SU-DHL-6 (cell line): ENCODE data around the gene KCNJ9.

Source experiments
- H2AFZ ChIP-seq: fragments of 200-600 bp; sonication (generic); 2 replicates; pipeline ENCODE4 v1.6.1; 2014; ENCODE audit warnings: low read depth, mild to moderate bottlenecking, moderate library complexity, mixed read lengths, antibody characterized with exemption, low read length; ENCODE audit not compliant: severe bottlenecking
- H3F3A ChIP-seq: fragments of 200-600 bp; shearing (Covaris generic); 2 replicates; pipeline ENCODE4 v1.6.0; 2016; ENCODE audit warnings: antibody characterized with exemption, mild to moderate bottlenecking; ENCODE audit not compliant: insufficient read depth
- H3K27ac ChIP-seq: fragments of 200-600 bp; sonication (generic); 2 replicates; pipeline ENCODE4 v1.5.1; 2016; ENCODE audit warnings: low read depth, mild to moderate bottlenecking, low read length, moderate library complexity, mixed read lengths
- H3K27me3 ChIP-seq: fragments of 200-600 bp; sonication (generic), shearing (Covaris generic); 2 replicates; pipeline ENCODE4 v1.6.0; 2014; ENCODE audit warnings: mild to moderate bottlenecking, low read length
- H3K36me3 ChIP-seq: fragments of 200-600 bp; sonication (generic); 2 replicates; pipeline ENCODE4 v1.6.1; 2014; ENCODE audit warnings: mild to moderate bottlenecking, low read length, mixed read lengths
- H3K4me2 ChIP-seq: fragments of 300-600, 200-600 bp; shearing (Covaris generic), sonication (generic); 2 replicates; pipeline ENCODE4 v1.6.0; 2014; ENCODE audit warnings: low read length, low read depth, mild to moderate bottlenecking; ENCODE audit not compliant: poor library complexity, severe bottlenecking
- H3K4me3 ChIP-seq: fragments of 200-600 bp; sonication (generic); 2 replicates; pipeline ENCODE4 v1.5.1; 2014; ENCODE audit warnings: antibody characterized with exemption, low read length, mild to moderate bottlenecking, mixed read lengths; ENCODE audit not compliant: insufficient read depth, poor library complexity, severe bottlenecking
- H3K79me2 ChIP-seq: fragments of 200-600 bp; sonication (generic); 2 replicates; pipeline ENCODE4 v1.6.1; 2014; ENCODE audit warnings: mild to moderate bottlenecking, low read length, moderate library complexity; ENCODE audit not compliant: insufficient read depth
- H3K9ac ChIP-seq: fragments of 200-600 bp; sonication (generic); 2 replicates; pipeline ENCODE4 v1.7.0; 2014; ENCODE audit warnings: mild to moderate bottlenecking, low read length
- H3K9me2 ChIP-seq: fragments of 200-600 bp; sonication (generic); replicated peaks from 2 replicates; pipeline ENCODE4 v1.6.1; 2014; ENCODE audit warnings: low read length; ENCODE audit not compliant: insufficient read depth
- H3K9me3 ChIP-seq: fragments of 200-600 bp; sonication (generic); 2 replicates; pipeline ENCODE4 v1.6.1; 2014; ENCODE audit warnings: low read length, mixed read lengths; ENCODE audit not compliant: insufficient read depth
- H4K20me1 ChIP-seq: fragments of 200-600 bp; sonication (generic); 2 replicates; pipeline ENCODE4 v1.6.1; 2014; ENCODE audit warnings: low read depth, mild to moderate bottlenecking, antibody characterized with exemption, low read length, moderate library complexity, mixed read lengths
- EZH2phosphoT487 ChIP-seq: fragments of 200-600 bp; sonication (generic), shearing (Covaris generic); conservative IDR thresholded peaks from 2 replicates; pipeline ENCODE4 v1.6.1; 2018; ENCODE audit warnings: mild to moderate bottlenecking, antibody characterized with exemption, low read length, moderate library complexity, mixed read lengths
- TF ChIP-seq, protein P1 (sequence below): fragments of 200-600 bp; sonication (generic); IDR thresholded peaks from one replicate; pipeline ENCODE4 v1.5.1; 2017; ENCODE audit warnings: antibody characterized with exemption, mild to moderate bottlenecking, low read length, moderate library complexity; ENCODE audit not compliant: insufficient read depth, poor library complexity, severe bottlenecking

KCNJ9 gene

DNA sequence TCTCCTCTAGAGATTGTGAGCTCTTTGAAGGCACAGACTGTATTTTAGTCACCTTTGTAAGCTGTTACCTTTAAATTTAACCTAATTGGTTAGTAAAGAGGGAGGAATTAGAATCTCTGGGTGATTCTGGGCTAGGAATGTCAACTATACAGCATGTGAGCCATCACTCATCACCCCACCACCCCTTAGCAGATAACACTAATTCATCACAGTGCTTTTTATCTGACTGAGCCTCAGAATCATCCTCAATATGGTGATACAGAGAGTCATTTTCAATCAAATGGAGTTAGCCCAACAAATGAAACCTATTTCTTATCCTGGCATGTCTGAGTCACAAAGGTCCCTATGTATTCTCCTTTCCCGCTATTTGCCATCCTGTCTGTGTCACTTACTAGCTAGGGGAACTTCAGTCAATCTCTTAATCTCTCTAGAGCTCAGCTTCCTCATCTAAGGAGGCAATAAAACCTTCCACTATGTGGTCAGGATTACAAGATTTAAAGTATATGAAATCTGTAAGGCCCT, 24.6 kb upstream of the KCNJ9 start:
- Histone ChIP-seq H3K9me2 (no peaks in the 10 kb centered on the region), H3K36me3 (no peaks in the 10 kb centered on the region), H2AFZ (no peak overlapping the region), H3F3A (no peaks in the 10 kb centered on the region), H3K4me2 (no peak overlapping the region), H3K9me3 (no peaks in the 10 kb centered on the region), H3K79me2 (no peaks in the 10 kb centered on the region), H3K4me3 (no peak overlapping the region), H3K9ac (no peak overlapping the region), H3K27me3 (no peaks in the 10 kb centered on the region), H3K27ac (no peak overlapping the region), H4K20me1 (no peaks in the 10 kb centered on the region)
- no peak for TF ChIP-seq EZH2phosphoT487
- TF ChIP-seq, protein P1, sequence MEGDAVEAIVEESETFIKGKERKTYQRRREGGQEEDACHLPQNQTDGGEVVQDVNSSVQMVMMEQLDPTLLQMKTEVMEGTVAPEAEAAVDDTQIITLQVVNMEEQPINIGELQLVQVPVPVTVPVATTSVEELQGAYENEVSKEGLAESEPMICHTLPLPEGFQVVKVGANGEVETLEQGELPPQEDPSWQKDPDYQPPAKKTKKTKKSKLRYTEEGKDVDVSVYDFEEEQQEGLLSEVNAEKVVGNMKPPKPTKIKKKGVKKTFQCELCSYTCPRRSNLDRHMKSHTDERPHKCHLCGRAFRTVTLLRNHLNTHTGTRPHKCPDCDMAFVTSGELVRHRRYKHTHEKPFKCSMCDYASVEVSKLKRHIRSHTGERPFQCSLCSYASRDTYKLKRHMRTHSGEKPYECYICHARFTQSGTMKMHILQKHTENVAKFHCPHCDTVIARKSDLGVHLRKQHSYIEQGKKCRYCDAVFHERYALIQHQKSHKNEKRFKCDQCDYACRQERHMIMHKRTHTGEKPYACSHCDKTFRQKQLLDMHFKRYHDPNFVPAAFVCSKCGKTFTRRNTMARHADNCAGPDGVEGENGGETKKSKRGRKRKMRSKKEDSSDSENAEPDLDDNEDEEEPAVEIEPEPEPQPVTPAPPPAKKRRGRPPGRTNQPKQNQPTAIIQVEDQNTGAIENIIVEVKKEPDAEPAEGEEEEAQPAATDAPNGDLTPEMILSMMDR: no peak

DNA sequence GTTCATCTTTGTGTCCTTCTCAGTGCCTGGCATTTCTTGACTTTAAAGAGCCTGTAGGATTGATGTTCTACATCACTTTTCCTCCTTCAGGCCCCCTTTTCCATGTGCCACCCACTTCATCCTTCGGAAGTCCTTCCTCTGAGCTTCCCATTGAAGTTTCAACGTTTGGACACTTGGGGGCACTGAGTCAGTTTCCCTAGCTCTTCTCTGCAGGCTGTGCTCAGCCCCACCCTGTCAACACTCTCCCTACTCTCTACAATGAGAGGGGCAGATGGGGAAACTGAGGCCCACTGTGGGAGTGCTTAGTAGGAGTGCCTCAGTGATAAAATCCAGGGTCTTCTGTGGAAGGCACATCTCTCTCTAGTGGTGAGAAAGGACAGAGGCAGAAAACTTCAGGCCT, 23.3 kb upstream of the KCNJ9 start:
- Histone ChIP-seq H3K36me3 (no peaks in the 10 kb centered on the region), H3K4me2 (no peak overlapping the region), H3K4me3 (no peak overlapping the region), H3K79me2 (no peaks in the 10 kb centered on the region), H3K27me3 (no peaks in the 10 kb centered on the region), H4K20me1 (no peaks in the 10 kb centered on the region), H3F3A (no peaks in the 10 kb centered on the region), H2AFZ (no peak overlapping the region), H3K9me2 (no peaks in the 10 kb centered on the region), H3K27ac (no peak overlapping the region), H3K9me3 (no peaks in the 10 kb centered on the region), H3K9ac (no peak overlapping the region)
- TF ChIP-seq, protein P1: no peak
- no peak for TF ChIP-seq EZH2phosphoT487

DNA sequence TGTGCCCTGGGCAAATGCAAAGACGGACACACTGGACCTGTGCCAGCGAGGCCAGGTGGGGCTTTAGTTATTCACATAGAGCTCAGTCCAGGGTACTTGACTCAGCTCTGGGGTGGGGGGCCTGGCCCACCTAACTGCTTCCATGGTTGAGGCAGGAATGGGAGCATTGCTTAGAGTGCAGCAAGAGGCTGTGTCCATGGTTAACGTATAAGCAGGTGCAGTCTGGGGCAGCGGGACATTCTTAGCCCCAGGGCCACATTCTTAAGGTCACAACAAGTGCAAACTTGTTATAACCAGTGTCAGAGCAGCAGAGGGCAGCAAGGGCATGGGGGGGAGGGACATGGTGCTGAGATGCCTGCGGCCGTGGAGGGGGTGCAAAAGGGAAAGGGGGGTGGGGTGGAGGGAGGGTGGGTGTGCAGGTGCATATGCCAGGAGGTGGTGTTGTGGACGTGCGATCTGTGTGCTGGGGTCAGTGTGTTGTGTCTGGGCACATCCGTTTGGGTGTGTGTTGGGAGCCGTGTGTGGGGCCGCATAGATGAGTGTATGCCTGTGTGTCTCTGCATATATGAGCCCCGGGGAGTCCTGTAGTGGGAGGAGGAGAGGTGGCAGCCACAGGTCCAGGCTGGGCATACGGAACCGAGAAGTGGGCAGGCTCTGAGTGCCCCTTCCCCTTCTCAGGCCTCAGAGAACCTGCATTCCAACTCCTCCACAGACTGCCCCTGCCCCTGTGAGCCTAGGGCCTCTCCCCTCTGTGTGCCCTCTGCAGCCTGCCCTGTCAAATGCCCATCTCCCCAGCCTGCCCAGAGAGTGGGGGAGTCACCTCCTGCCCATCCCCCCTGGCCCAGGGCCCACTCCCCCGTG, 19.7 kb upstream of the KCNJ9 start:
- Histone ChIP-seq H3K9ac (no peak overlapping the region), H3K4me3 (no peak overlapping the region), H3K9me3 (no peaks in the 10 kb centered on the region), H3K79me2 (no peaks in the 10 kb centered on the region), H3K4me2 (no peak overlapping the region), H3K27ac (no peak overlapping the region), H3K27me3 (no peaks in the 10 kb centered on the region), H4K20me1 (no peaks in the 10 kb centered on the region), H3K36me3 (no peaks in the 10 kb centered on the region), H2AFZ (no peak overlapping the region), H3K9me2 (no peaks in the 10 kb centered on the region), H3F3A (no peaks in the 10 kb centered on the region)
- TF ChIP-seq EZH2phosphoT487: no peak
- TF ChIP-seq, protein P1: no peak
